Loucy (cell line): ENCODE measurements around the gene KCNJ5.

Source experiments
- H2AFZ ChIP-seq: fragments of 200-600 bp; sonication (generic); 2 replicates; pipeline ENCODE4 v1.6.0; 2016; ENCODE audit warnings: antibody characterized with exemption, mild to moderate bottlenecking, low read length, moderate library complexity
- H3F3A ChIP-seq: fragments of 200-600 bp; 2 replicates; pipeline ENCODE4 v1.6.0; 2016; ENCODE audit warnings: antibody characterized with exemption, low read depth, mild to moderate bottlenecking
- H3K27me3 ChIP-seq: fragments of 200-600 bp; sonication (generic); 2 replicates; pipeline ENCODE4 v1.6.1; 2014; ENCODE audit warnings: low read length, mild to moderate bottlenecking; ENCODE audit not compliant: insufficient read depth, poor library complexity, severe bottlenecking
- H3K36me3 ChIP-seq: fragments of 200-600 bp; sonication (generic); 2 replicates; pipeline ENCODE4 v1.6.1; 2016; ENCODE audit warnings: low read length; ENCODE audit not compliant: insufficient read depth
- H3K4me1 ChIP-seq: fragments of 200-600 bp; sonication (generic); 2 replicates; pipeline ENCODE4 v1.5.1; 2014; ENCODE audit warnings: low read length, mild to moderate bottlenecking; ENCODE audit not compliant: insufficient read depth, poor library complexity, severe bottlenecking
- H3K4me2 ChIP-seq: fragments of 200-600 bp; sonication (generic); 2 replicates; pipeline ENCODE4 v1.6.0; 2014; ENCODE audit warnings: antibody characterized with exemption, low read length, low read depth, mild to moderate bottlenecking; ENCODE audit not compliant: poor library complexity, severe bottlenecking
- H3K4me3 ChIP-seq: fragments of 200-600 bp; sonication (generic); 2 replicates; pipeline ENCODE4 v1.5.1; 2014; ENCODE audit warnings: low read length, mild to moderate bottlenecking, mixed read lengths; ENCODE audit not compliant: poor library complexity, severe bottlenecking
- H3K79me2 ChIP-seq: fragments of 200-600 bp; sonication (generic); 2 replicates; pipeline ENCODE4 v1.6.1; 2014; ENCODE audit warnings: low read length; ENCODE audit not compliant: insufficient read depth
- H3K9ac ChIP-seq: fragments of 200-600 bp; sonication (generic); 2 replicates; pipeline ENCODE4 v1.6.0; 2014; ENCODE audit warnings: mild to moderate bottlenecking, low read depth, low read length, moderate library complexity; ENCODE audit not compliant: poor library complexity, severe bottlenecking
- H3K9me2 ChIP-seq: fragments of 200-600 bp; sonication (generic); replicated peaks from 2 replicates; pipeline ENCODE4 v1.6.1; 2016; ENCODE audit warnings: low read depth, low read length, mixed read lengths
- H3K9me3 ChIP-seq: fragments of 200-600 bp; sonication (generic); 2 replicates; pipeline ENCODE4 v1.6.1; 2014; ENCODE audit warnings: mild to moderate bottlenecking, antibody characterized with exemption, low read length, low read depth; ENCODE audit not compliant: insufficient read depth
- H4K20me1 ChIP-seq: fragments of 200-600 bp; sonication (generic); 2 replicates; pipeline ENCODE4 v1.6.0; 2014; ENCODE audit warnings: antibody characterized with exemption, low read length, mild to moderate bottlenecking; ENCODE audit not compliant: insufficient read depth, poor library complexity, severe bottlenecking
- EZH2phosphoT487 ChIP-seq: fragments of 200-600 bp; IDR thresholded peaks from 2 replicates; pipeline ENCODE4 v1.6.1; 2018; ENCODE audit warnings: antibody characterized with exemption, mild to moderate bottlenecking, moderate library complexity, borderline replicate concordance
- TF ChIP-seq, protein P1 (sequence below): fragments of 200-600 bp; sonication (generic); conservative IDR thresholded peaks from 2 replicates; pipeline ENCODE4 v1.5.1; 2014; ENCODE audit warnings: mild to moderate bottlenecking, antibody characterized with exemption, low read length

KCNJ5 gene

DNA sequence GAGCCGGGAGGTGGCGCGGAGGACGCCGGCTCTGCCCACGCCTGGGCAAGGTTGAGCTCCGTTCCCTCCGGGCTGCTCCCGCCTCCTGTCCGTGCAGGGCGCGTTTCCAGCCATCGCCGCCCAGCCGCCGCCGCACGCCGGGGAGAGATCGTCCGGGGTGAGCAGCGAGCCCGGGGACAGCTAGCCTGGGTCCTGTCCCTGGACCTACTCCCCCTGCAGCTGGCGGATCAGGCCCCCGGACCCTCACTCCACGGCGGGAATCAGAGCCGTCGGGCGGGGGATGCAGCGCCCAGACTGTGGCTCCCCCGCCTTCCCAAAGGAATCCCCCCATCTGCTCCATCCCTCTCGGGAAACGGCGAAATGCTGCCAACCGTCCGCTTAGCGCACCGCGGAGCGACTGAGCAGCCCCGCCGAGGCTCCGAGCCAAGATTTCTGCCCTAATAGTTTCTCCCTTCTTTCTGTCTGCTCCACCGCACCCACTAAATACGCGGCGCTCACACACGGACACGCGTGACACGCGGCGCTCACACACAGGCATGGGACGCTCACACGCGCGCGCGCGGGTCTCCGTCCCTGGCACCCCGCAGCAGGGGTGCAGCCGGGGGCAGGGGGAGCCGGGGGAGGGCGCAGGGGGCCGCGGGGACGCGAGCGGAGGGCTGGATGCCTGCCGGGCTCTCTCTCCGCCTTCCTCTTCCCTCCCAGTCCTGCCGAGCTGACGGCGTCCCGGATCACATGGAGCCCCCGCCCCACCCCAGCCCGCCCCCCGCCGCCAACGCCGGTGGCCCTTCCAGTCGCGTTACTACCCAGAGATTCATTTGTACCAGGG is at the start of gene KCNJ5:
Gene KCNJ5, plus strand, starts transcription at position 814 of the 826 bp plus-strand sequence. CDS start 19,918 bp downstream, outside the sequence.
- Histone ChIP-seq H3K4me1 (peaks cover 25% of the 10 kb centered on the region), H2AFZ (no peak within 1 kb of the TSS), H3K27me3 (peaks cover 32% of the 10 kb centered on the region), H3K4me2 (no peak within 1 kb of the TSS), H4K20me1 (no peaks in the 10 kb centered on the region), H3K79me2 (no peaks in the 10 kb centered on the region), H3K9me2 (no peaks in the 10 kb centered on the region), H3K9ac (no peak within 1 kb of the TSS), H3F3A (no peaks in the 10 kb centered on the region), H3K4me3 (no peak within 1 kb of the TSS), H3K9me3 (no peaks in the 10 kb centered on the region), H3K36me3 (no peaks in the 10 kb centered on the region)
- TF ChIP-seq EZH2phosphoT487 = no peak
- TF ChIP-seq, protein P1, sequence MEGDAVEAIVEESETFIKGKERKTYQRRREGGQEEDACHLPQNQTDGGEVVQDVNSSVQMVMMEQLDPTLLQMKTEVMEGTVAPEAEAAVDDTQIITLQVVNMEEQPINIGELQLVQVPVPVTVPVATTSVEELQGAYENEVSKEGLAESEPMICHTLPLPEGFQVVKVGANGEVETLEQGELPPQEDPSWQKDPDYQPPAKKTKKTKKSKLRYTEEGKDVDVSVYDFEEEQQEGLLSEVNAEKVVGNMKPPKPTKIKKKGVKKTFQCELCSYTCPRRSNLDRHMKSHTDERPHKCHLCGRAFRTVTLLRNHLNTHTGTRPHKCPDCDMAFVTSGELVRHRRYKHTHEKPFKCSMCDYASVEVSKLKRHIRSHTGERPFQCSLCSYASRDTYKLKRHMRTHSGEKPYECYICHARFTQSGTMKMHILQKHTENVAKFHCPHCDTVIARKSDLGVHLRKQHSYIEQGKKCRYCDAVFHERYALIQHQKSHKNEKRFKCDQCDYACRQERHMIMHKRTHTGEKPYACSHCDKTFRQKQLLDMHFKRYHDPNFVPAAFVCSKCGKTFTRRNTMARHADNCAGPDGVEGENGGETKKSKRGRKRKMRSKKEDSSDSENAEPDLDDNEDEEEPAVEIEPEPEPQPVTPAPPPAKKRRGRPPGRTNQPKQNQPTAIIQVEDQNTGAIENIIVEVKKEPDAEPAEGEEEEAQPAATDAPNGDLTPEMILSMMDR = no peak

DNA sequence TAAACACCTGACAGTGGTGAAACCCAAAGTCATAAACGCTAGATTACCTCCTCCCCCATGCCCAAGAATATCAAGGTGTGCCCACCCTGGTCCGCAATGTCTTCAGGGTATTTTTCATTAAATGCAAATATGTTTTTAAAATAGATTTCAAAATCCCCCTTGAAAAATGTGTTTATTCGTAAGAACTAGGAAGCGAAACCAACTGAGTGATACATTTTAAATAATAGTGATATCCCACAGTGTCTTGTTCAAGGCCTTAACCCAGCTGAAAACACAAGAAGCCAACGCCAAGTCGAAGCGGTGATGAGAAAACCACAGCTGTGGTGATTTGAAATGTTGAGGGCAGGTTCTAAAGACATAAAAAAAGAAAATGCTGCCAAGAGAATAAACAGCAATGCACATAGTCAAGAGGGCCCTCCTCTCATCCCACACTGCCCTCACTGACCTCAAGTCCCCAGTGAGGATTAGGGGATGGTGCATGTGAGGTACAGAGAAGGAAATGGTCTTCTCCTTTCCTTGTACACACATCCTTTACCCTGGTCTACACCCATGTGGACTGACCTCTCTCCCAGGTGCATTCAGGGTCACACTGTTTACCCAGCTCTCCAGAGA is 49.6 kb upstream of the KCNJ5 start:
- Histone ChIP-seq H3K9me3 (no peaks in the 10 kb centered on the region), H3K4me2 (no peak overlapping the region), H3F3A (no peaks in the 10 kb centered on the region), H3K4me1 (peaks cover 26% of the 10 kb centered on the region), H3K9ac (no peak overlapping the region), H3K36me3 (no peaks in the 10 kb centered on the region), H3K9me2 (no peaks in the 10 kb centered on the region), H2AFZ (no peak overlapping the region), H3K79me2 (no peaks in the 10 kb centered on the region), H3K4me3 (no peak overlapping the region), H3K27me3 (no peaks in the 10 kb centered on the region), H4K20me1 (no peaks in the 10 kb centered on the region)
- TF ChIP-seq, protein P1 = no peak
- no peak for TF ChIP-seq EZH2phosphoT487

- H3K36me3 ChIP-seq = no peaks in the 10 kb centered on the region
- H3K9me2 ChIP-seq = no peaks in the 10 kb centered on the region
- no peaks in the 10 kb centered on the region for H3K27me3 ChIP-seq
- no peak overlapping the region for H2AFZ ChIP-seq
- peaks cover 15% of the 10 kb centered on the region for H3K4me1 ChIP-seq
- no peaks in the 10 kb centered on the region for H3K9me3 ChIP-seq
- no peak overlapping the region for H3K4me3 ChIP-seq
- no peaks in the 10 kb centered on the region for H4K20me1 ChIP-seq
- no peaks in the 10 kb centered on the region for H3F3A ChIP-seq
- no peak overlapping the region for H3K4me2 ChIP-seq
- TF ChIP-seq, protein P1 = no peak
- no peak for TF ChIP-seq EZH2phosphoT487
- H3K9ac ChIP-seq = no peak overlapping the region
- H3K79me2 ChIP-seq = no peaks in the 10 kb centered on the region
Measured at GRCh38 chr11:128843198-128843785, 47.9 kb upstream of the KCNJ5 start.
